ENCODE measurements around the gene CYP4F22.
"Not testable (repeated sequence)": the region's sequence is repeated elsewhere in the genome, so short reads cannot be mapped to it uniquely, and the experiment has no call there.

Gene CYP4F22

DNA sequence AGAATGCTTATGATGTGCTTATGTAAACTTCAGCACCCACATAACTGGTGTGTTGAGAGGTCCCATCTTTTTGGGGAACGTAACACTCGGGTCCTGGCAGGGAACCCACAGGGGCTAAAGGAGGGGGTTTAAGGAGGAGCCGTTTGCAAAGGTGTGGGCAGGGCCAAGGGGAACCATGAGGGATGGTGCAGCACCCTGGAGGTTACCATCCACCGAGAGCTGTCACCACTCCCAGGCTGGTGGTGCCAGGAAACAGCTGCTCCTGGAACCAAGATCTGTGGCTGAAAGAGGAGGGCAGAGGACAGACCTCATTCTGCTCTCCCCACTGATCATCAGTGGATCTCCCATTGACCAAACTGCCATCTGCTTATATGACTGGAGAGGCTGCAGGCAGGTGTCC, 83.5 kb downstream of the CYP4F22 start:
- TF ChIP-seq, protein P1, sequence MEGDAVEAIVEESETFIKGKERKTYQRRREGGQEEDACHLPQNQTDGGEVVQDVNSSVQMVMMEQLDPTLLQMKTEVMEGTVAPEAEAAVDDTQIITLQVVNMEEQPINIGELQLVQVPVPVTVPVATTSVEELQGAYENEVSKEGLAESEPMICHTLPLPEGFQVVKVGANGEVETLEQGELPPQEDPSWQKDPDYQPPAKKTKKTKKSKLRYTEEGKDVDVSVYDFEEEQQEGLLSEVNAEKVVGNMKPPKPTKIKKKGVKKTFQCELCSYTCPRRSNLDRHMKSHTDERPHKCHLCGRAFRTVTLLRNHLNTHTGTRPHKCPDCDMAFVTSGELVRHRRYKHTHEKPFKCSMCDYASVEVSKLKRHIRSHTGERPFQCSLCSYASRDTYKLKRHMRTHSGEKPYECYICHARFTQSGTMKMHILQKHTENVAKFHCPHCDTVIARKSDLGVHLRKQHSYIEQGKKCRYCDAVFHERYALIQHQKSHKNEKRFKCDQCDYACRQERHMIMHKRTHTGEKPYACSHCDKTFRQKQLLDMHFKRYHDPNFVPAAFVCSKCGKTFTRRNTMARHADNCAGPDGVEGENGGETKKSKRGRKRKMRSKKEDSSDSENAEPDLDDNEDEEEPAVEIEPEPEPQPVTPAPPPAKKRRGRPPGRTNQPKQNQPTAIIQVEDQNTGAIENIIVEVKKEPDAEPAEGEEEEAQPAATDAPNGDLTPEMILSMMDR (IDR thresholded peaks at IDR 0.05; ENCODE audit: low read depth, low read length), result no peak

DNA sequence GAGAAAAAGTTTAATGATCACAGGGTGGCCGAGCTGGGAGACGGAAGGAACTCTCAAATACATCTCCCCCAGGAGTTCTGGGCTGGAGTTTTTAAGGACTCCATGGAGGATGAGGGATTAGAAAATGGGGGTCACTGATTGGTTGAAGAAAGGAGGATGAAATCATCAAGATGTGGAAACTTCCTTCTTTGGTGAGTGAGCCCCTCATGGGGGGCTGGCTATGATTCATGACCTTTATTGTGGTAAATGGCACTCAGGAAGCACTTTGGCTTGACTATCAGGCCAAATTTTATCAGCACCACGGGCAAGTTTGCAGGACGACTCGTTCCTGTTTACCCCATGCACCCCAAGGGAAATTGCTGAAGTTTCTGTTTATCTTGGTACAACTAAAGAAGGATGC, 84.2 kb downstream of the CYP4F22 start:
- not testable (repeated sequence) for H3K4me3 ChIP-seq (ENCODE audit: low read depth, low read length)

More for the DNA sequence above, 83.5 kb downstream of the CYP4F22 start:
- H3K4me3 ChIP-seq (ENCODE audit: low read depth, low read length), result no peak overlapping the region

DNA sequence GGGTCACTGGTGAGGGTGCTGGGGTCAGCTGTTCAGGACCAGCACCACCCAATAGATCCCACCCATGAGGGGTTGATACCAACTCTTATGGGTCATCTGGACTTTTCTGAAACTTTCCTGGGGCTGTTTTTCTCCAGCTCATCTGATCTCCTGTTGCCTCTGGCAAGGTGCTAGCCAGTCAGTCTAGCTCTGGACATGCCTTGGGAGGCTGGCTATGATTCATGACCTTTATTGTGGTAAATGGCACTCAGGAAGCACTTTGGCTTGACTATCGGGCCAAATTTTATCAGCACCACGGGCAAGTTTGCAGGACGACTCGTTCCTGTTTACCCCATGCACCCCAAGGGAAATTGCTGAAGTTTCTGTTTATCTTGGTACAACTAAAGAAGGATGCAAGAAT, 85.4 kb downstream of the CYP4F22 start:
- H3K4me3 ChIP-seq (ENCODE audit: low read depth, low read length), result not testable (repeated sequence)

DNA sequence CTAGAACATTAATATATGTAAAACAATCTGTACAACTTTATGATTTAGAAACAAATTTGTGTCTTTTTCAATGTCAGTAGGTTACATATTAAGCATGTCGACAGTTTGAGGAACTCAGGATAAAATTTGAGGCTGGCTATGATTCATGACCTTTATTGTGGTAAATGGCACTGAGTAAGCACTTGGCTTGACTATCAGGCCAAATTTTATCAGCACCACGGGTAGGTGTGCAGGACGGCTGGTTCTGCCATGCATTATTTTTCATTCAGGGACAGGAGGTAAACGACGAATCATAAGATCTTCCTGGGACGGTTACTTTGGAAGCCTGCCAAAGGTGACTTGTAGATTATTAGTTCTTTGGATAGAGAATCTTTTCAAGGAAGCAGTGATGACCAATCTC, 86.7 kb downstream of the CYP4F22 start:
- TF ChIP-seq, protein P1 (IDR thresholded peaks at IDR 0.05; ENCODE audit: low read depth, low read length), result no peak
- no peak overlapping the region for H3K4me3 ChIP-seq (ENCODE audit: low read depth, low read length)

Measured in WI38 (cell line).